Naive thymus-derived CD8-positive, alpha-beta T cell (primary cell): ENCODE data around the gene AHR. TPM values are rescaled to one million over a fixed set of nuclear protein-coding genes. Genes with fewer than 3 reads are reported as not detected.

ENCODE experiments used
- ATAC-seq, 2 donors: fragments of 150-1000 bp; cut with Tn5 transposase in 1 of 2; sonication (Bioruptor Pico), chemical (Tn5 transposase) in 1 of 2; 1 replicate in 1 of 2; 2 replicates in 1 of 2; pipeline ENCODE4 v1.10.0; 2021; ENCODE audit warnings: mild to moderate bottlenecking in 2 of 2, moderate library complexity in 2 of 2
- POLR2A ChIA-PET: fragments of 350-600 bp; sonication (Branson Sonifier 250); formaldehyde crosslinking; loops from one replicate; lab custom pipeline; 2021; ENCODE audit warnings: antibody characterized with exemption; lab: Charles Lee
- DNase-seq, 10 donors: peaks; one replicate each; pipeline versions ENCODE4 v3.0.0 to v3.0.0-alpha.2; 2020 to 2022
- H3K27ac Mint-ChIP-seq, 10 donors: one replicate each; pipeline ENCODE4 v1.8.0; 2020 to 2022; ENCODE audit warnings: mild to moderate bottlenecking in 10 of 10, mixed read lengths in 10 of 10, moderate library complexity in 4 of 10, inconsistent platforms in 1 of 10
- H3K27me3 Mint-ChIP-seq, 5 donors: one replicate each; pipeline ENCODE4 v1.8.0; 2021 to 2022; ENCODE audit warnings: mixed read lengths in 5 of 5
- H3K36me3 Mint-ChIP-seq, 3 donors: one replicate each; pipeline ENCODE4 v1.8.0; 2020 to 2022; ENCODE audit warnings: mixed read lengths in 3 of 3, mild to moderate bottlenecking in 2 of 3, inconsistent platforms in 1 of 3
- H3K4me1 Mint-ChIP-seq, 4 donors: one replicate each; pipeline ENCODE4 v1.8.0; 2021 to 2022; ENCODE audit warnings: mixed read lengths in 4 of 4
- H3K4me3 Mint-ChIP-seq, 10 donors: one replicate each; pipeline ENCODE4 v1.8.0; 2020 to 2022; ENCODE audit warnings: mild to moderate bottlenecking in 10 of 10, mixed read lengths in 10 of 10, moderate library complexity in 6 of 10, inconsistent platforms in 1 of 10
- H3K9me3 Mint-ChIP-seq, 9 donors: one replicate each; pipeline ENCODE4 v1.8.0; 2020 to 2022; ENCODE audit warnings: mixed read lengths in 9 of 9, mild to moderate bottlenecking in 3 of 9, inconsistent platforms in 1 of 9, moderate library complexity in 1 of 9
- polyA plus RNA-seq, 3 donors: library from polyadenylated mRNA; unstranded; fragments of 300-500 nt; fragmentation: Illumina TruSeq; gene quantifications; one replicate each; pipeline ENCODE4 v1.2.3, GENCODE V29; 2021
- total RNA-seq, 8 experiments: library from RNA in 2 of 8; stranded (reverse) in 2 of 8; gene quantifications; one replicate each; pipeline ENCODE4 v1.2.3 and lab custom pipeline; 2021 to 2026

AHR gene
- total and polyA plus RNA-seq, 5 experiments from 2014 or later = 2.2 to 14.2 (median 3.5) TPM

- Mint-ChIP-seq H3K36me3 (no peaks in the 10 kb centered on the region), H3K27ac (no peak overlapping the region), H3K9me3 (peaks cover 0 to 13% (median 0%) of the 10 kb centered on the region in 9 donors), H3K4me1 (peaks cover 12 to 20% (median 15%) of the 10 kb centered on the region in 4 donors), H3K27me3 (no peaks in the 10 kb centered on the region), H3K4me3 (no peak overlapping the region)
- ATAC-seq (no peak), DNase-seq (no peak)
- POLR2A ChIA-PET = no interaction called here
These were observed 5.0 kb upstream of the AHR start for GRCh38 chr7:17293481-17293880.

- ATAC-seq (no peak), DNase-seq (peak in 1 of 10 donors; percentile 3)
- H3K4me1 Mint-ChIP-seq = peaks cover 19 to 34% (median 27%) of the 10 kb centered on the region in 4 donors
- peak overlapping the region; percentile 71 to 95 (median 84) for H3K27ac Mint-ChIP-seq
- H3K27me3 Mint-ChIP-seq = no peaks in the 10 kb centered on the region
- POLR2A ChIA-PET = interaction anchor here (0.6 to 1.0 kb wide), 2 partner anchors 155 to 877 kb away, joined by 4 read pairs; no protein-coding TSS in a partner anchor
- H3K9me3 Mint-ChIP-seq = peaks cover 0 to 13% (median 0%) of the 10 kb centered on the region in 9 donors
- H3K4me3 Mint-ChIP-seq = peak overlapping the region; percentile 49 to 100 (median 86)
- no peaks in the 10 kb centered on the region for H3K36me3 Mint-ChIP-seq
These were observed 1.2 kb upstream of the AHR start for GRCh38 chr7:17297243-17297642.

- Mint-ChIP-seq H3K4me1 (peaks cover 19 to 47% (median 27%) of the 10 kb centered on the region in 4 donors), H3K9me3 (peaks cover 0 to 13% (median 0%) of the 10 kb centered on the region in 9 donors), H3K27me3 (no peaks in the 10 kb centered on the region), H3K36me3 (no peaks in the 10 kb centered on the region), H3K4me3 (peak overlapping the region; percentile 88 to 100 (median 94)), H3K27ac (peak overlapping the region; percentile 78 to 96 (median 92))
- ATAC-seq (peak; percentile 66 to 68), DNase-seq (peak in 9 of 10 donors; percentile 51 to 77 (median 57))
- POLR2A ChIA-PET = interaction anchor here (1.0 kb wide), 1 partner anchor 71 kb away, joined by 3 read pairs; no protein-coding TSS in a partner anchor
These were observed 509 bp downstream of the AHR start for GRCh38 chr7:17298840-17299482.

GRCh38 chr7:17299483-17299991, 1.1 kb downstream of the AHR start:
- Mint-ChIP-seq H3K27me3 (no peaks in the 10 kb centered on the region), H3K36me3 (no peaks in the 10 kb centered on the region), H3K4me1 (peaks cover 22 to 53% (median 30%) of the 10 kb centered on the region in 4 donors), H3K4me3 (peak overlapping the region; percentile 88 to 100 (median 94)), H3K9me3 (peaks cover 0 to 13% (median 0%) of the 10 kb centered on the region in 9 donors), H3K27ac (peak overlapping the region; percentile 78 to 96 (median 92))
- POLR2A ChIA-PET = no interaction called here
- DNase-seq = peak in 3 of 10 donors; percentile 2 to 40 (median 17)
- peak; percentile 10 to 24 for ATAC-seq

- Mint-ChIP-seq H3K27ac (peak overlapping the region; percentile 26 to 96 (median 92)), H3K9me3 (peaks cover 0 to 13% (median 0%) of the 10 kb centered on the region in 9 donors)
- POLR2A ChIA-PET = no interaction called here
These were observed 1.6 kb downstream of the AHR start for GRCh38 chr7:17300012-17300411.

GRCh38 chr7:17300437-17300836, 2.0 kb downstream of the AHR start:
- DNase-seq (no peak), ATAC-seq (no peak)
- POLR2A ChIA-PET = no interaction called here
- H3K36me3 Mint-ChIP-seq = no peaks in the 10 kb centered on the region
- peak overlapping the region in 6 of 10 donors; percentile 86 to 96 (median 94) for H3K27ac Mint-ChIP-seq
- H3K4me3 Mint-ChIP-seq = peak overlapping the region; percentile 88 to 100 (median 94)
- H3K9me3 Mint-ChIP-seq = peaks cover 0 to 13% (median 0%) of the 10 kb centered on the region in 9 donors
- peaks cover 27 to 62% (median 38%) of the 10 kb centered on the region in 4 donors for H3K4me1 Mint-ChIP-seq
- H3K27me3 Mint-ChIP-seq = no peaks in the 10 kb centered on the region

More at GRCh38 chr7:17300012-17300411, 1.6 kb downstream of the AHR start:
- no peaks in the 10 kb centered on the region for H3K36me3 Mint-ChIP-seq
- no peak for ATAC-seq
- peaks cover 24 to 58% (median 34%) of the 10 kb centered on the region in 4 donors for H3K4me1 Mint-ChIP-seq
- H3K27me3 Mint-ChIP-seq = no peaks in the 10 kb centered on the region
- peak overlapping the region; percentile 88 to 100 (median 94) for H3K4me3 Mint-ChIP-seq
- DNase-seq = no peak

- Mint-ChIP-seq H3K27me3 (no peaks in the 10 kb centered on the region), H3K4me3 (peak overlapping the region in 2 of 10 donors; percentile 27 to 54), H3K9me3 (peaks cover 0 to 13% (median 0%) of the 10 kb centered on the region in 9 donors), H3K36me3 (no peaks in the 10 kb centered on the region), H3K4me1 (peaks cover 27 to 67% (median 39%) of the 10 kb centered on the region in 4 donors), H3K27ac (no peak overlapping the region)
- POLR2A ChIA-PET = interaction anchor here (1.3 kb wide), 1 partner anchor 656 kb away, joined by 3 read pairs; the partner anchor contains the start of genes ANKMY2 and BZW2
- DNase-seq = peak in 9 of 10 donors; percentile 18 to 63 (median 34)
- no peak for ATAC-seq
These were observed 3.3 kb downstream of the AHR start for GRCh38 chr7:17301471-17302456.

GRCh38 chr7:17302575-17303142, 4.2 kb downstream of the AHR start:
- peaks cover 0 to 8% (median 0%) of the 10 kb centered on the region in 9 donors for H3K9me3 Mint-ChIP-seq
- H3K27me3 Mint-ChIP-seq = no peaks in the 10 kb centered on the region
- no peaks in the 10 kb centered on the region for H3K36me3 Mint-ChIP-seq
- DNase-seq = no peak
- POLR2A ChIA-PET = interaction anchor here (1.3 kb wide), 1 partner anchor 657 kb away, joined by 3 read pairs; the partner anchor contains the start of genes ANKMY2 and BZW2
- H3K4me3 Mint-ChIP-seq = peak overlapping the region in 2 of 10 donors; percentile 42 to 43
- ATAC-seq = no peak
- H3K4me1 Mint-ChIP-seq = peaks cover 20 to 58% (median 31%) of the 10 kb centered on the region in 4 donors
- H3K27ac Mint-ChIP-seq = no peak overlapping the region

- peak overlapping the region in 3 of 10 donors; percentile 5 to 79 (median 74) for H3K27ac Mint-ChIP-seq
- no peak for DNase-seq
- POLR2A ChIA-PET = no interaction called here
- H3K27me3 Mint-ChIP-seq = no peaks in the 10 kb centered on the region
- H3K4me3 Mint-ChIP-seq = peak overlapping the region in 3 of 10 donors; percentile 13 to 66 (median 25)
- H3K36me3 Mint-ChIP-seq = peaks cover 0 to 3% (median 0%) of the 10 kb centered on the region in 3 donors
- ATAC-seq = peak in 1 of 2 donors; percentile 67
- peaks cover 9 to 45% (median 17%) of the 10 kb centered on the region in 4 donors for H3K4me1 Mint-ChIP-seq
- H3K9me3 Mint-ChIP-seq = no peaks in the 10 kb centered on the region
These were observed 6.5 kb downstream of the AHR start for GRCh38 chr7:17304926-17305325.

- POLR2A ChIA-PET = no interaction called here
- H3K27me3 Mint-ChIP-seq = no peaks in the 10 kb centered on the region
- no peaks in the 10 kb centered on the region for H3K9me3 Mint-ChIP-seq
- H3K4me3 Mint-ChIP-seq = peak overlapping the region in 3 of 10 donors; percentile 13 to 66 (median 25)
- ATAC-seq (no peak), DNase-seq (no peak)
- peaks cover 0 to 6% (median 0%) of the 10 kb centered on the region in 3 donors for H3K36me3 Mint-ChIP-seq
- peak overlapping the region in 2 of 10 donors; percentile 74 to 79 for H3K27ac Mint-ChIP-seq
- peaks cover 8 to 39% (median 12%) of the 10 kb centered on the region in 4 donors for H3K4me1 Mint-ChIP-seq
These were observed 7.1 kb downstream of the AHR start for GRCh38 chr7:17305387-17306171.

GRCh38 chr7:17307000-17307399, 8.5 kb downstream of the AHR start:
- Mint-ChIP-seq H3K4me1 (peaks cover 7 to 33% (median 12%) of the 10 kb centered on the region in 4 donors), H3K27ac (no peak overlapping the region), H3K4me3 (no peak overlapping the region), H3K9me3 (no peaks in the 10 kb centered on the region), H3K36me3 (peaks cover 0 to 17% (median 11%) of the 10 kb centered on the region in 3 donors), H3K27me3 (no peaks in the 10 kb centered on the region)
- no peak for DNase-seq
- POLR2A ChIA-PET = no interaction called here
- ATAC-seq = no peak
